HepG2 (cell line): ENCODE measurements around the gene PDGFB. TPM values are rescaled to one million over a fixed set of nuclear protein-coding genes. Genes with fewer than 3 reads are reported as not detected.

Experiments used
- ARID2 ChIP-seq: sonication (generic); formaldehyde crosslinking; IDR thresholded peaks from 2 replicates; pipeline ENCODE4 v1.8.1; 2022; ENCODE audit warnings: mild to moderate bottlenecking, missing genetic modification reagents, borderline replicate concordance
- CEBPG ChIP-seq: IDR thresholded peaks from 2 replicates; pipeline ENCODE4 v1.6.1; 2016
- FOXC1 ChIP-seq: sonication (generic); formaldehyde crosslinking; IDR thresholded peaks from 2 replicates; pipeline ENCODE4 v1.8.0; 2022; ENCODE audit warnings: mild to moderate bottlenecking, missing genetic modification reagents, borderline replicate concordance
- HDAC1 ChIP-seq: sonication (generic); formaldehyde crosslinking; IDR thresholded peaks from 2 replicates; pipeline ENCODE4 v1.5.1; 2020; ENCODE audit warnings: mild to moderate bottlenecking, missing genetic modification reagents
- KDM6A ChIP-seq: IDR thresholded peaks from 2 replicates; pipeline ENCODE4 v1.6.1; 2016; ENCODE audit warnings: low read depth
- MEIS2 ChIP-seq: sonication (generic); formaldehyde crosslinking; IDR thresholded peaks from 2 replicates; pipeline ENCODE4 v1.9.0; 2021; ENCODE audit warnings: mild to moderate bottlenecking, missing genetic modification reagents
- MTA1 ChIP-seq: sonication (generic); formaldehyde crosslinking; IDR thresholded peaks from 2 replicates; pipeline ENCODE4 v1.4.0; 2020; ENCODE audit warnings: missing genetic modification reagents, mild to moderate bottlenecking, borderline replicate concordance
- SATB2 ChIP-seq: sonication (generic); formaldehyde crosslinking; IDR thresholded peaks from 2 replicates; pipeline ENCODE4 v1.5.0; 2020; ENCODE audit warnings: missing genetic modification reagents
- SMARCC2 ChIP-seq: fragments of 450-650 bp; IDR thresholded peaks from 2 replicates; pipeline ENCODE4 v1.6.1; 2017; ENCODE audit warnings: antibody characterized with exemption, mild to moderate bottlenecking
- SNAI1 ChIP-seq: sonication (generic); formaldehyde crosslinking; IDR thresholded peaks from 2 replicates; pipeline ENCODE4 v1.5.0; 2020; ENCODE audit warnings: mild to moderate bottlenecking, missing genetic modification reagents, borderline replicate concordance
- ZFP1 ChIP-seq: IDR thresholded peaks from 2 replicates; pipeline ENCODE4 v1.6.1; 2016
- ZFP41 ChIP-seq: sonication (generic); formaldehyde crosslinking; IDR thresholded peaks from 2 replicates; pipeline ENCODE4 v1.4.0; 2020; ENCODE audit warnings: mild to moderate bottlenecking, missing genetic modification reagents, borderline replicate concordance
- ZNF251 ChIP-seq: sonication (generic); formaldehyde crosslinking; IDR thresholded peaks from 2 replicates; pipeline ENCODE4 v1.9.0; 2021; ENCODE audit warnings: mild to moderate bottlenecking, missing genetic modification reagents
- ZNF615 ChIP-seq: sonication (generic); formaldehyde crosslinking; IDR thresholded peaks from 2 replicates; pipeline ENCODE4 v1.5.0; 2020; ENCODE audit warnings: mild to moderate bottlenecking, missing genetic modification reagents, borderline replicate concordance
- ZNF660 ChIP-seq: sonication (generic); formaldehyde crosslinking; IDR thresholded peaks from 2 replicates; pipeline ENCODE4 v1.5.1; 2020; ENCODE audit warnings: mild to moderate bottlenecking, low read depth, missing genetic modification reagents, borderline replicate concordance
- ZNF850 ChIP-seq: sonication (generic); formaldehyde crosslinking; conservative IDR thresholded peaks from 2 replicates; pipeline ENCODE4 v1.9.0; 2021; ENCODE audit warnings: mild to moderate bottlenecking, missing genetic modification reagents
- ZSCAN30 ChIP-seq: sonication (generic); formaldehyde crosslinking; IDR thresholded peaks from 2 replicates; pipeline ENCODE4 v1.5.0; 2020; ENCODE audit warnings: mild to moderate bottlenecking, missing genetic modification reagents
- polyA plus RNA-seq, 8 experiments: library from polyadenylated mRNA; depleted of rRNA in 3 of 8; stranded (reverse) in 7 of 8; unstranded in 1 of 8; fragments of >200 nt; fragmentation: Illumina TruSeq in 4 of 8; extraction: Trizol in 4 of 8; gene quantifications; 2 replicates each; pipeline versions ENCODE4 v1.2.1 to v1.2.3, GENCODE V29; 2011 to 2016; ENCODE audit warnings: low read depth in 4 of 8, missing spikeins in 1 of 8, mixed read lengths in 1 of 8; ENCODE audit not compliant: insufficient read depth in 1 of 8
- total RNA-seq, 5 experiments: library from RNA; depleted of rRNA; stranded (reverse); fragments of >200 nt; fragmentation: Illumina TruSeq; extraction: Trizol; gene quantifications; 2 replicates each; pipeline ENCODE4 v1.2.3, GENCODE V29; 2016; ENCODE audit warnings: low read depth in 1 of 5
- TF ChIP-seq, protein P1 (sequence below): sonication (generic); formaldehyde crosslinking; IDR thresholded peaks from 2 replicates; pipeline ENCODE4 v1.8.0; 2022; ENCODE audit warnings: missing genetic modification reagents, mild to moderate bottlenecking, borderline replicate concordance
- TF ChIP-seq, protein P2 (sequence below): sonication (generic); formaldehyde crosslinking; IDR thresholded peaks from 2 replicates; pipeline ENCODE4 v1.8.0; 2022; ENCODE audit warnings: missing genetic modification reagents, mild to moderate bottlenecking, moderate library complexity, borderline replicate concordance
- TF ChIP-seq, protein P3 (sequence below), 2 experiments: fragments of 450-650 bp in 1 of 2; sonication (generic) in 1 of 2; formaldehyde crosslinking; IDR thresholded peaks; 2 replicates each; pipeline versions ENCODE4 v1.5.0 to v1.8.0; 2020 to 2022; ENCODE audit warnings: mild to moderate bottlenecking in 1 of 2, missing genetic modification reagents in 1 of 2
- TF ChIP-seq, protein P4 (sequence below): sonication (generic); formaldehyde crosslinking; IDR thresholded peaks from 2 replicates; pipeline ENCODE4 v1.5.0; 2020; ENCODE audit warnings: missing genetic modification reagents, mild to moderate bottlenecking, borderline replicate concordance
- TF ChIP-seq, protein P5 (sequence below): sonication (generic); formaldehyde crosslinking; IDR thresholded peaks from 2 replicates; pipeline ENCODE4 v1.4.0; 2020; ENCODE audit warnings: mild to moderate bottlenecking, missing genetic modification reagents

Gene PDGFB
- total and polyA plus RNA-seq, 2 of the 13 experiments (the other 11 are each of a cell fraction or from before 2014, with no cell fraction given) = 1.4 to 10.1 TPM

DNA sequence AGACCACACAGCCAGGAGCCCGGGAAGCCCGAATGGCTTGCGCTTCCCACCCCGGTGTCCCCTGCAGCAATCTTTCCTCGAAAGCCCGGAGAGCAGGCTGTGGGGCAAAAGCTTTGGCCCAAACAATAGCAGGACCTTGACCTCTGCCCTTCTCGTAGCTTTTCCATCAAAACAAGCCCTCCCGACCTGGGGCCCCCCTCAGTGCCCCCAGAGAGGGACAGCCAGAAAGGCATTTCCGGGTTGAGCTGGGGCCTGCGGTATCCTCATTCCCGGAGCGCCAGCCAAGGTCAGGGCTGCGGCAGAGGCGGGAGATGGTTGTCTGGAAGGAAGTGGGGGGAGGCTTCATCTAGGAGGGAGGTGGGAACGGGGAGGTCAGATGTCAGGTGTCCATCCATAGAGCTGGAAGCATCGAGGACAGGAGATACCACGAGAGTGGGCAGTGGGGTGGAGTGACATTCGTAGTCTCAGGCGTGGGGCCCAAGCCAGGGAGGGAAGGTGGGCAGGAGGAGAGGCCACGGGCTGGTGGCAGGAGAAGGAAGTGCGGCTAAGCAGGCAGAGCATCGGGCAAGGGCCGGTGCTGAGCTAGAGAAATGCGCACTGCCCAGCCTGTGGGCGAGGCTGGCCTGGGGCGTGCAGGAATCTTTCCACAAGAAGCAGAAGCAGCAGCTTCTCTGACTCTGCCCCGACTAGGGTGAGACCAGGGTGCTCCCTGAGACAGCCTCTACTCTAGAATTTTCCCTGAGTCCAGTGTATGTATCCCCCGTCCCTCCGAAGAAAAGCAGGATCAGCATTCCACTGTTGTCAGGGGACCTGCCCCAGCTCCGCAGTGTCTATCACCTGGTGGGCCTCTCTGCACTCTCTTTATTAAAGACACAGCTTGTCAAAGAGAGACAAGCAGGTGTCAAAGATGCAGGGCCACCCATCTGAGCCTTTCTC lies 14.3 kb downstream of the PDGFB start (continued):
- TF ChIP-seq, protein P1, sequence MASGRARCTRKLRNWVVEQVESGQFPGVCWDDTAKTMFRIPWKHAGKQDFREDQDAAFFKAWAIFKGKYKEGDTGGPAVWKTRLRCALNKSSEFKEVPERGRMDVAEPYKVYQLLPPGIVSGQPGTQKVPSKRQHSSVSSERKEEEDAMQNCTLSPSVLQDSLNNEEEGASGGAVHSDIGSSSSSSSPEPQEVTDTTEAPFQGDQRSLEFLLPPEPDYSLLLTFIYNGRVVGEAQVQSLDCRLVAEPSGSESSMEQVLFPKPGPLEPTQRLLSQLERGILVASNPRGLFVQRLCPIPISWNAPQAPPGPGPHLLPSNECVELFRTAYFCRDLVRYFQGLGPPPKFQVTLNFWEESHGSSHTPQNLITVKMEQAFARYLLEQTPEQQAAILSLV = no peak
- TF ChIP-seq MEIS2 (CRISPR knock-in tag) (peak; percentile 57; the same call in 1 of the 2 replicates), ZSCAN30 (CRISPR knock-in tag) (no peak), ZNF660 (CRISPR knock-in tag) (no peak), SATB2 (no peak), ZNF615 (no peak), CEBPG (CRISPR knock-in tag) (peak; percentile 34; the same call in 1 of the 2 replicates), ZFP41 (no peak), ZNF850 (CRISPR knock-in tag) (no peak), FOXC1 (CRISPR knock-in tag) (peak; percentile 68; the same call in 1 of the 2 replicates), SNAI1 (CRISPR knock-in tag) (no peak), ZNF251 (CRISPR knock-in tag) (no peak), ARID2 (CRISPR knock-in tag) (no peak), ZFP1 (CRISPR knock-in tag) (peak; percentile 81; the same call in 1 of the 2 replicates), MTA1 (CRISPR knock-in tag) (0 out of 2 replicates have a peak, but pooled peaks have one; percentile 73), HDAC1 (peak; percentile 98), KDM6A (CRISPR knock-in tag) (peak; percentile 65; the same call in 1 of the 2 replicates), SMARCC2 (no peak)
- TF ChIP-seq, protein P2, sequence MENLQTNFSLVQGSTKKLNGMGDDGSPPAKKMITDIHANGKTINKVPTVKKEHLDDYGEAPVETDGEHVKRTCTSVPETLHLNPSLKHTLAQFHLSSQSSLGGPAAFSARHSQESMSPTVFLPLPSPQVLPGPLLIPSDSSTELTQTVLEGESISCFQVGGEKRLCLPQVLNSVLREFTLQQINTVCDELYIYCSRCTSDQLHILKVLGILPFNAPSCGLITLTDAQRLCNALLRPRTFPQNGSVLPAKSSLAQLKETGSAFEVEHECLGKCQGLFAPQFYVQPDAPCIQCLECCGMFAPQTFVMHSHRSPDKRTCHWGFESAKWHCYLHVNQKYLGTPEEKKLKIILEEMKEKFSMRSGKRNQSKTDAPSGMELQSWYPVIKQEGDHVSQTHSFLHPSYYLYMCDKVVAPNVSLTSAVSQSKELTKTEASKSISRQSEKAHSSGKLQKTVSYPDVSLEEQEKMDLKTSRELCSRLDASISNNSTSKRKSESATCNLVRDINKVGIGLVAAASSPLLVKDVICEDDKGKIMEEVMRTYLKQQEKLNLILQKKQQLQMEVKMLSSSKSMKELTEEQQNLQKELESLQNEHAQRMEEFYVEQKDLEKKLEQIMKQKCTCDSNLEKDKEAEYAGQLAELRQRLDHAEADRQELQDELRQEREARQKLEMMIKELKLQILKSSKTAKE = peak; percentile 100
- TF ChIP-seq, protein P3, sequence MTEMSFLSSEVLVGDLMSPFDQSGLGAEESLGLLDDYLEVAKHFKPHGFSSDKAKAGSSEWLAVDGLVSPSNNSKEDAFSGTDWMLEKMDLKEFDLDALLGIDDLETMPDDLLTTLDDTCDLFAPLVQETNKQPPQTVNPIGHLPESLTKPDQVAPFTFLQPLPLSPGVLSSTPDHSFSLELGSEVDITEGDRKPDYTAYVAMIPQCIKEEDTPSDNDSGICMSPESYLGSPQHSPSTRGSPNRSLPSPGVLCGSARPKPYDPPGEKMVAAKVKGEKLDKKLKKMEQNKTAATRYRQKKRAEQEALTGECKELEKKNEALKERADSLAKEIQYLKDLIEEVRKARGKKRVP (CRISPR knock-in tag; IDR thresholded peaks at IDR 0.05) = no peak
- TF ChIP-seq, protein P4, sequence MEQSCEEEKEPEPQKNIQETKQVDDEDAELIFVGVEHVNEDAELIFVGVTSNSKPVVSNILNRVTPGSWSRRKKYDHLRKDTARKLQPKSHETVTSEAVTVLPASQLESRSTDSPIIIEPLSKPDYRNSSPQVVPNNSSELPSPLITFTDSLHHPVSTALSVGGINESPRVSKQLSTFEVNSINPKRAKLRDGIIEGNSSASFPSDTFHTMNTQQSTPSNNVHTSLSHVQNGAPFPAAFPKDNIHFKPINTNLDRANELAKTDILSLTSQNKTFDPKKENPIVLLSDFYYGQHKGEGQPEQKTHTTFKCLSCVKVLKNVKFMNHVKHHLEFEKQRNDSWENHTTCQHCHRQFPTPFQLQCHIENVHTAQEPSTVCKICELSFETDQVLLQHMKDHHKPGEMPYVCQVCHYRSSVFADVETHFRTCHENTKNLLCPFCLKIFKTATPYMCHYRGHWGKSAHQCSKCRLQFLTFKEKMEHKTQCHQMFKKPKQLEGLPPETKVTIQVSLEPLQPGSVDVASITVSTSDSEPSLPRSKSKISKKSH (CRISPR knock-in tag) = peak; percentile 58; the same call in 1 of the 2 replicates
- TF ChIP-seq, protein P5, sequence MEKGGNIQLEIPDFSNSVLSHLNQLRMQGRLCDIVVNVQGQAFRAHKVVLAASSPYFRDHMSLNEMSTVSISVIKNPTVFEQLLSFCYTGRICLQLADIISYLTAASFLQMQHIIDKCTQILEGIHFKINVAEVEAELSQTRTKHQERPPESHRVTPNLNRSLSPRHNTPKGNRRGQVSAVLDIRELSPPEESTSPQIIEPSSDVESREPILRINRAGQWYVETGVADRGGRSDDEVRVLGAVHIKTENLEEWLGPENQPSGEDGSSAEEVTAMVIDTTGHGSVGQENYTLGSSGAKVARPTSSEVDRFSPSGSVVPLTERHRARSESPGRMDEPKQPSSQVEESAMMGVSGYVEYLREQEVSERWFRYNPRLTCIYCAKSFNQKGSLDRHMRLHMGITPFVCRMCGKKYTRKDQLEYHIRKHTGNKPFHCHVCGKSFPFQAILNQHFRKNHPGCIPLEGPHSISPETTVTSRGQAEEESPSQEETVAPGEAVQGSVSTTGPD = no peak
